Left hindlimb (tissue), 1 donor: ENCODE measurements around the gene CHCHD5.

Source experiments
- DNase-seq: peaks from one replicate; pipeline ENCODE4 v3.0.0-alpha.2; 2018

The CHCHD5 gene

GRCh38 chr2:112625474-112626114 lies 41.2 kb downstream of the CHCHD5 start:
- no peak for DNase-seq

DNA sequence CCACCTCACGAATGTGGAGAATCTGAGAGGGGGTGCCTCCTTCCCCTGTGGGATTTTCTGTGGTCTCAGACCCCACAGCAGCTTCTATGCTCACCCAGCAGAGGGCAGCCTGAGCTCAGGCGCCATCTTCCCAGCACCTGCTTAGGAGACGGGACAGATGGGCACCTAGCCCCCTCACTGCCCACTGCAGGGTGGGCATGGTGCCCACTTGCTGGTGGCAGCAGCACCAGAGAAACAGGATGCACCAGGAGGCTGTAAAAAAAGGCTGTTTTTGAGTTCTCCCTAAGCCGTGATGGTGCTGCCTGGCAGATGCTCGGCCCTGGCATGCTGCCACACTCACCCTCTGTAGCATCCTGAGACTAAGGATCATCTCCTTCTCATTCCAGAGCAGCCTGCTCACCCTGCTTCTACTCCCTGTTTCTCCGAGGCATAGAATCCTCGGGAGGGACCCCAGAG lies 42.2 kb downstream of the CHCHD5 start:
- peak; percentile 60 for DNase-seq

DNA sequence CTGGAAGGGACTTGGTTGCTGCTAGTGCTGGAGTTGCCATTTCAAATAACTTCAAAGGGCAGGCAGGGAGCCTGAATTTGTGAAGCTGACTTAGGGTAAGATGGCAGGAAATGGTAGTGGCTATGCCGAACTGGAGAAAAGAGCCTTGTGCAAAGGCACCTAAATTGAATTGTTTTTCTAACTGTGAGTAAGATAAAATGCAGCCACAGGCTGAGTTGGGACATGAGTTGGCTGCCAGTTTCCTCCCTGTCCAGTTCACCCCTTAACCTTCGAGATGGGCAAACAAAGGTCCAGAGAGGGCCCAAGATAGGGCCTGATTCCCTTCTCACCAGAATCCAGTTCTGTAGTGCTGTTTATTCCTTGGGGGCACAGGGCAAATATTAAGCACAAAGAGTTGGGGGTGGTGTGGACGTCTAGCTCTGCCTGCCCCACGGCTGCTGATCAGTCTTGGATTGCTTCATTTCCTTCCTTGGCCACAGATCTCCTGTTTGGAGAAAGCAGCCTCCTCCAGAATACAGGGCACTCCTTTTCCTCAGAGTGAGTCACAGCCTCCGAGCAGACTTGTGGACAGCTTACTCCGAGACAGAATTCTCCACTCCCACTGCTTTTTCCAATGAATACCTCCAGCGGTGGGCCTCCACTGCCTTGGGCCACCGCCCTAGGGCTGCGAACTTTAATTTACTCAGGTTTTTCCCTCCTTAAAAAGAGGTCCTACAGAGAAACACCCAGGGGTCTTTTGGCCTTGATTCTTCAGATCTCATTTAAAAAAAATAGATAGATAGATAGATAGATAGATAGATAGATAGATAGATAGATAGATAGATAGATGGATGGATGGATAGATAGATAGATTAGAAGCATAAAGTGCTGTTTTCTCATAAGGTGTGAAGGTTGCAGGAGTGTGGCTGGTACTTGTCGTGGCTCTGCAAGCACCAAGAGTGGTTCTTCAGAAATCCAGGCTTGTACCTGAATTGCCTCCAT lies 42.9 kb downstream of the CHCHD5 start:
- DNase-seq = peak; percentile 57

GRCh38 chr2:112629224-112629623 lies 44.8 kb downstream of the CHCHD5 start:
- DNase-seq = no peak

DNA sequence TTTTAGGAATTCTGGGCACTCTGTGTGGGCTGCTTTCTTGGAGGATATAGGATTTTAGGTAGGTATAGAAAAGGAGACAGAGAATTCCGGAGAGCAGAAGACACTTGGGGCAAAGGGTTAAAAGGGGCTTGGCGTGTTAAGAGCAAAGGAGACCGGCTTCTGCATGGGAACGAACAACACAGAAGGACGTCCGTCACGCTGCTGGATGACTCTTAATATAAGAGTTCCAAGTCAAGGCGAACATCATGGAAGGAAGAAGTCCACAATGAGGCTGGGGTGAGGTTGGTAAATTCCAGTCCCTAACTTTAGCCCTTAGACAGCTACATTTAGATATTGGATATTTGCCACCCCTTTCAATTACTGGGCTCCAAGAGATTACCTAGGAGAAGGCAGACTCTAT lies 45.4 kb downstream of the CHCHD5 start:
- no peak for DNase-seq

DNA sequence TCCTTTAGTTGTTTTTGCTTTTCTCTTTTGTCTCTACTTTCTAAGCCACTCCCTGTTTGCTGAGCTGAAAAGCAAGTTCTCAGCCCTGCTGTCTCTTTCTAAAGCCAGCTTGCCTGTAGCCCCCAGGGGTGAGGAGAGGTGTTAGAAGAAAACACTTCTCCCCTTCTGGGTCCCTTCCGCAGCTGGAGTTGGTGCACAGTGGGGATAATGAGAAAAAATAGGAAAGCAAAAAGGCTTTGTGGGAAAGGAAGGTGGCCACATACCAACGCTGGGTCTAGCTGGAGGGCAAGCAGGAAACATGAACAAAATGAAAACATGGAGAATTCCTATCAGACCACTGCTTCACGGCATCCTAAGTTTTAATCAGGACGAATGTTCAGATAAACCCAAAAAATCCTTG lies 45.9 kb downstream of the CHCHD5 start:
- DNase-seq = no peak

GRCh38 chr2:112633708-112634107 lies 49.3 kb downstream of the CHCHD5 start:
- no peak for DNase-seq

DNA sequence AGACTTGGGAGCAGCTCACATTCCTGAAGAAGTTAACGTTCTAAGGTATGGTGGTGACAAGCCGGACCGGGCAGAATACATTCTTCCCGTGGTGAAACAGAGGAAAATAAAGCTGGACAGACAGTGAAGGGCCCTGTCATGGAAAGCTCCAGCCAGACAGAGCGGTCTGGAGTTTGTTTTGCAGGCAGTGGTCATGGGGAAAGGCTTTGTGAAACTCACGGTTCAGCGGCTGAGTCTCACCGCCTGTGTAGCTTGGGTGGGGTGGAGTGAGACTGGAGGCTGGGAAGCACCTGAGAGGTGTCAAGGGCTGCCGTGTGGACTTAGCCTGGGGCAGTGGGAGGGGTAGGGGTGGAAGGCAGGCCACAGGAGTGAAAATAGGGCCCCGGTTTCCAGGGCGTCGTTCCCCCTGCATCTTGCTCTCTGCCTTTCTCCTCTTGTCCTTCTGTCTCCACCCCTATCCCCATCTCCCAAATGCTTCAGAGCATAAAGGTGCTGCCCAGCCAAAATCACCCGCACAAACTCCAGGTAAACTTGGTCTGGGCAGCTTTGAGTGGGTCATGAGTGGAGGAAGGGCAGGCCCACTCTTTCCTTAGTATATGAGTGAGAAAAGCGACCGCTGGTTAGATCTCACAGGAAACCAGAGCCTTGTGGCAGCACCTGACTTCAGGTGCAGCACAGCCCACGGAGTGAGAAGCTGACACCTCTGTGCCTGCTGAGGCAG lies 49.9 kb downstream of the CHCHD5 start:
- DNase-seq = no peak

DNA sequence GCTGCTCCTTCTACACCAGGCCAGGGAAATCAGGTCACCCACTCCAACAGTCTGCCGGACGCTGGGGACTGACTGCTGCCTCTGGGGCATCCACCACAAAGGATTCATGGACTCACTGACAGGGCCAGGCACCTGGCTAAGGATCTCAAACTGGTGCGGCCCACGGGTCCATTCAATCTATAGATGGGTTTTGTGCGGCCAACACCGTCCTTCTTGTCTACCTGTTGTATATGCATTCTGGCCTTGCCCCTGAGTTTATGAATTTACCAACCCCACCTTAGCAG lies 50.4 kb downstream of the CHCHD5 start:
- no peak for DNase-seq

DNA sequence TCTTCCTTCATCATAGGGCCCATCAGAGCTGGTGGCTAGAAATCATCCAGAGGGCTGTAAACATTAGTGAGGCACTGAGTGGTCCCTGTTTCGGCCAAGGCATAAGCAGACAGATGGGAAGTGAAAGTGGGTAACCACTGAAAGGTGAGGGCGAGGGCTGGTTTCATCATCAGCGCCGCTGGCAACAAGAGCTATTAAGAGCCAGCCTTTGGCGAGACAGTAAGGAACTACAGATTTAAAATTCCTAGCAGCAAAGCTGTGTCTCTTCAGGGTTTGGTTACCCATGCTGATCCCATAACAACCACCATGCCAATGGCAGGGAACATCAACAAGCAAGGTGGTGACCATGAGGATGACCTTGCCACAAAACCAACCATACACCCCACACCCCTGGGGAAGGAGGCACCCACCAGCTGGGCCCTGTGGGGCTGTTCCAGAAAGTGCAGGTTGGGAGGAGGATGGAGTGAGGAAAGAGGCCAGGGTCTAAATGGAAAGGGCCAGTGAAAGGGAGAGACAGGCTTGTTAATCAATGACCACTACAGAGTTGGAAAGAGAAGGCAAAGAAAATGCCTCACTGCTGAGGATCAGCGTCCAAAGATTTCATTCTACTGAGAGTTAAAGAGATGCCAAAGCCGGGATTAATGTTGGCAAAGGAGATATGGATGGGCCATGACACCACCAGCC lies 52.3 kb downstream of the CHCHD5 start:
- no peak for DNase-seq

- DNase-seq = no peak
Observed at GRCh38 chr2:112637289-112637660, 52.9 kb downstream of the CHCHD5 start.
